ENCODE results near the gene DNMT3A. TPM values are rescaled to one million over a fixed set of nuclear protein-coding genes. Genes with fewer than 3 reads are reported as not detected.

The DNMT3A gene
- total RNA-seq, 1 experiment from 2014 or later = 215 TPM

GRCh38 chr2:25347846-25348245 is 6.1 kb upstream of the DNMT3A start:
- peaks cover 58% of the 10 kb centered on the region for H3K27me3 Mint-ChIP-seq (ENCODE audit: low read depth)
- TF ChIP-seq CTCF (conservative IDR thresholded peaks at IDR 0.05) = no peak
- Histone ChIP-seq H4K8ac (replicated peaks; ENCODE audit: insufficient read length, low read depth, low read length) (no peak overlapping the region), H3K23me2 (ENCODE audit: insufficient read length, low read depth, low read length, poor library complexity, severe bottlenecking) (no peaks in the 10 kb centered on the region), H2BK12ac (ENCODE audit: insufficient read length, low read depth, low read length) (no peak overlapping the region), H3K9me3 (ENCODE audit: control insufficient read depth, low read depth, low read length) (no peaks in the 10 kb centered on the region), H3K14ac (ENCODE audit: insufficient read depth, low read length) (no peak overlapping the region), H3K27ac (ENCODE audit: insufficient read length, low read depth, low read length) (no peak overlapping the region), H2BK20ac (ENCODE audit: low read depth, low read length, poor library complexity, severe bottlenecking) (no peak overlapping the region), H3K4me2 (ENCODE audit: insufficient read depth, insufficient read length, low read length) (no peak overlapping the region), H4K91ac (ENCODE audit: insufficient read length, low read depth, low read length) (no peak overlapping the region), H2BK5ac (ENCODE audit: insufficient read length, low read length) (no peak overlapping the region), H3K4me1 (ENCODE audit: insufficient read depth, low read length) (no peaks in the 10 kb centered on the region), H3K18ac (ENCODE audit: insufficient read length, low read depth, low read length) (no peak overlapping the region), H2AFZ (ENCODE audit: low read length) (no peak overlapping the region), H4K5ac (ENCODE audit: insufficient read length, low read depth, low read length) (no peak overlapping the region), H3K4ac (ENCODE audit: low read depth, low read length) (no peak overlapping the region), H3K9ac (ENCODE audit: extremely low read depth, insufficient read length, low read length) (no peak overlapping the region), H3K79me1 (ENCODE audit: insufficient read depth, low read depth, low read length, poor library complexity, severe bottlenecking) (no peaks in the 10 kb centered on the region), H2BK120ac (ENCODE audit: low read depth, low read length, poor library complexity, severe bottlenecking) (no peak overlapping the region), H3K79me2 (ENCODE audit: insufficient read depth, low read length) (no peaks in the 10 kb centered on the region), H3T11ph (ENCODE audit: low read length) (no peak overlapping the region), H4K20me1 (ENCODE audit: control insufficient read depth, insufficient read depth, insufficient read length) (no peaks in the 10 kb centered on the region), H2AK5ac (ENCODE audit: insufficient read length, low read length) (no peak overlapping the region), H3K27me3 (ENCODE audit: insufficient read depth, low read length) (no peaks in the 10 kb centered on the region; the same call in 1 of the 2 replicates), H3K23ac (ENCODE audit: insufficient read length, low read depth, low read length) (no peak overlapping the region), H2BK15ac (ENCODE audit: low read depth, low read length) (no peak overlapping the region), H3K56ac (ENCODE audit: insufficient read length, low read depth, low read length) (no peak overlapping the region)
- no peaks in the 10 kb centered on the region for H3K9me3 Mint-ChIP-seq
- H3K27ac Mint-ChIP-seq = no peak overlapping the region
- H3K4me3 Mint-ChIP-seq = no peak overlapping the region
- peaks cover 6 to 8% of the 10 kb centered on the region in 2 experiments for H3K4me1 Mint-ChIP-seq
- WGBS (ENCODE audit: extremely low coverage, insufficient read length, low lambda C conversion rate) = no CpG with 5 or more reads among the region's 2 CpGs
- no peaks in the 10 kb centered on the region; a peak in 1 of 7 replicates for H3K36me3 Mint-ChIP-seq (ENCODE audit: insufficient read depth in 1 of 3, low read depth in 3 of 3)
- no peak for DNase-seq

Measured in H9 (cell line).